Peyer's patch (tissue), 4 donors: ENCODE data around the gene SPTA1. TPM values are rescaled to one million over a fixed set of nuclear protein-coding genes. Genes with fewer than 3 reads are reported as not detected.

Experiments used
- DNase-seq, 3 donors: peaks; one replicate each; pipeline ENCODE4 v3.0.0-alpha.2; 2017 to 2019
- H3K27ac ChIP-seq, 4 donors: fragments of 200-600 bp; sonication (generic); one replicate each; pipeline ENCODE4 v1.5.1; 2016 to 2019
- H3K27me3 ChIP-seq, 2 donors: fragments of 200-600 bp; sonication (generic); one replicate each; pipeline ENCODE4 v1.5.1; 2019
- H3K36me3 ChIP-seq, 3 donors: fragments of 200-600 bp; sonication (generic); one replicate each; pipeline ENCODE4 v1.5.1; 2016 to 2019
- H3K4me1 ChIP-seq, 4 donors: fragments of 200-600 bp; sonication (generic); one replicate each; pipeline ENCODE4 v1.5.1; 2016 to 2019
- H3K4me3 ChIP-seq, 4 donors: fragments of 200-600 bp; sonication (generic); 1 replicate in 3 of 4; 2 replicates in 1 of 4; pipeline ENCODE4 v1.5.1; 2016 to 2019; ENCODE audit warnings: mild to moderate bottlenecking in 1 of 4
- H3K9me3 ChIP-seq, 4 donors: fragments of 200-600 bp; sonication (generic); one replicate each; pipeline ENCODE4 v1.5.1; 2016 to 2019; ENCODE audit warnings: mild to moderate bottlenecking in 1 of 4
- POLR2A ChIP-seq, 2 donors: fragments of 450-650 bp; IDR thresholded peaks; one replicate each; pipeline ENCODE4 v1.5.1; 2017; ENCODE audit warnings: antibody characterized with exemption in 2 of 2, mild to moderate bottlenecking in 2 of 2, moderate library complexity in 2 of 2
- total RNA-seq, 4 donors: library from RNA; depleted of rRNA; stranded (reverse); fragments of >200 nt; gene quantifications; one replicate each; pipeline ENCODE4 v1.1.0, GENCODE V29; 2016
- TF ChIP-seq, protein P1 (sequence below), 6 experiments: fragments of 450-650 bp in 4 of 6; fragments of 200-600 bp in 2 of 6; sonication (generic) in 1 of 6; IDR thresholded peaks; one replicate each; pipeline ENCODE4 v1.5.1; 2017 to 2019; ENCODE audit warnings: antibody characterized with exemption in 6 of 6, mild to moderate bottlenecking in 3 of 6, moderate library complexity in 1 of 6

SPTA1 gene
- total RNA-seq, 4 donors from 2014 or later: not detected

DNA sequence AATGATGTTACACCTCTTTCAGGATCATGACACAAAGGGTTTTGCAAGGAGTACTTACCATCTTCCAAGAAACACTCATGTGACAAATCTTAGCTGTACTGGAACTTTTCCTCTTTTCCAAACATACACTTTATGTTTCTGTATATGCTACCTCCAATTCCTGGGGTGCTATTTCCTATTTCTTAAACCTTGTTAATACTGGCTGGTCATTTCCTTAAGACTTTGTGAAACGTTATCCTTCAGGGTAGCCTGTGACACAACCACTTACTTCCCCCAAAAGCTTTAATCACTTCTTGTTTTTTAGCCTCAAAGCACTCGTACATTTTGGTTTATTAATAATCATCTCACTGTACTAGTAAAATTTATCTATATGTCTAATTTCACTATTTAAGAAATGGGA is 42.1 kb downstream of the SPTA1 start:
- H3K9me3 ChIP-seq: no peaks in the 10 kb centered on the region
- H3K27me3 ChIP-seq: no peaks in the 10 kb centered on the region
- no peak overlapping the region for H3K4me3 ChIP-seq
- H3K36me3 ChIP-seq: no peaks in the 10 kb centered on the region
- no peak for DNase-seq
- no peak overlapping the region for H3K27ac ChIP-seq
- TF ChIP-seq POLR2A (IDR thresholded peaks at IDR 0.05): no peak
- TF ChIP-seq, protein P1, sequence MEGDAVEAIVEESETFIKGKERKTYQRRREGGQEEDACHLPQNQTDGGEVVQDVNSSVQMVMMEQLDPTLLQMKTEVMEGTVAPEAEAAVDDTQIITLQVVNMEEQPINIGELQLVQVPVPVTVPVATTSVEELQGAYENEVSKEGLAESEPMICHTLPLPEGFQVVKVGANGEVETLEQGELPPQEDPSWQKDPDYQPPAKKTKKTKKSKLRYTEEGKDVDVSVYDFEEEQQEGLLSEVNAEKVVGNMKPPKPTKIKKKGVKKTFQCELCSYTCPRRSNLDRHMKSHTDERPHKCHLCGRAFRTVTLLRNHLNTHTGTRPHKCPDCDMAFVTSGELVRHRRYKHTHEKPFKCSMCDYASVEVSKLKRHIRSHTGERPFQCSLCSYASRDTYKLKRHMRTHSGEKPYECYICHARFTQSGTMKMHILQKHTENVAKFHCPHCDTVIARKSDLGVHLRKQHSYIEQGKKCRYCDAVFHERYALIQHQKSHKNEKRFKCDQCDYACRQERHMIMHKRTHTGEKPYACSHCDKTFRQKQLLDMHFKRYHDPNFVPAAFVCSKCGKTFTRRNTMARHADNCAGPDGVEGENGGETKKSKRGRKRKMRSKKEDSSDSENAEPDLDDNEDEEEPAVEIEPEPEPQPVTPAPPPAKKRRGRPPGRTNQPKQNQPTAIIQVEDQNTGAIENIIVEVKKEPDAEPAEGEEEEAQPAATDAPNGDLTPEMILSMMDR (IDR thresholded peaks at IDR 0.05): no peak
- no peaks in the 10 kb centered on the region for H3K4me1 ChIP-seq

DNA sequence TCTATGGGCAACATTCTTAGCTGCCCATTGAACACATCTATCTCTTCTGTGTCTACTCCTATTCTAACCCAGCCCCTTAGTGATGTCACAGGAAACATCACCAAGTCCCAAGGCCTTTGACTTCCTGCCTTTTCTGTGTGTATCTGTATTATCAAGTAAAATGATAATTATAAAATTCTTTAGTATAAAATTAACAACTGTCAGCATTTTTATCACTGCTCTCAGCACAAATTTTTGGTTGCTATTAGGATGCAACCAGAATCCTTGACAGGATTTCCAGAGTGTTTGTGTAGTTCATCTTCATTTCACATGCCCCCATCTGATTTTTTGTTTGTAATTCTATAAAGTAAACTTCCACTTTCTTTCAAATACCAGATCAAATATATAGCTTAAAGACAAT is 47.6 kb downstream of the SPTA1 start:
- Histone ChIP-seq H3K9me3 (no peaks in the 10 kb centered on the region), H3K27me3 (no peaks in the 10 kb centered on the region), H3K36me3 (no peaks in the 10 kb centered on the region), H3K4me1 (no peaks in the 10 kb centered on the region), H3K4me3 (no peak overlapping the region), H3K27ac (no peak overlapping the region)
- DNase-seq: no peak
- TF ChIP-seq, protein P1 (IDR thresholded peaks at IDR 0.05): no peak
- no peak for TF ChIP-seq POLR2A (IDR thresholded peaks at IDR 0.05)

DNA sequence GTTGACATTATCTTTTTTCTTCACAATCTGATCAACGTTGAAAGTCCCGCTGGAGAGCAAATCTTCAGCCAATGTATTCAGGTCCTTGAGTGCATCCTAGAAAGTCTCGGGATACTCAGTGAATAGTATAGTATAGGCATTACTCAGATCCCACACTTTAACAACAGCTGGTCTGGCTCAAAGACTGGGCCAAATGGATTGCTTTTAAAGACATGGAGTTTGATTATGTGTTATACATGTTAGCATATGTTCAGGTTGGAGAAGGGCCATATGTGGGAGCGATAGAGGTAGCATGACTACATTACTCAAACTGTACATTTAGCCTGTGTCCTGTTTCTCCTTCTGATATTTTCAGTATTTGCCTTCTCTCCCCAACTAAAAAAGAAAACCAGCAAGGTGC is 48.4 kb downstream of the SPTA1 start:
- Histone ChIP-seq H3K9me3 (no peaks in the 10 kb centered on the region), H3K4me3 (no peak overlapping the region), H3K27me3 (no peaks in the 10 kb centered on the region), H3K27ac (no peak overlapping the region), H3K36me3 (no peaks in the 10 kb centered on the region), H3K4me1 (no peaks in the 10 kb centered on the region)
- DNase-seq: no peak
- TF ChIP-seq, protein P1 (IDR thresholded peaks at IDR 0.05): no peak
- TF ChIP-seq POLR2A (IDR thresholded peaks at IDR 0.05): no peak

DNA sequence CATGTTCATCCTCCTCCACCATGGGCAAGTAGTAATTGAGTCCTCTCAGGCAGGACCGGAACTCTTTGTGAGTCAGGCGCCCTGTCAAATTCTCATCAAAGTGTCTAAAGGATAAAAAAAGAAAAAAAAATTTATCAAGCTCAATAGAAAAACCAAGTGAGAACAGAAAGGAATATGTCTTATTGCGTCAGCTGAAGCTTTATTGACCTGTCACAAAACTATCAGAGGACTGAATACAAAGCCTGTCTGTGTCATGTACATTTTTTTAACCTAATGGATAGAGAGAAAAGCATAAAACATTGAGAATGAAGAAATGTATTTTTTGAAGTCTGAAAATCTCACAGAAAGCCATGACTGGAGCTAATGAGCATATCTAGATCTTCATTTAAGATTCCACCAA is 72.8 kb downstream of the SPTA1 start:
- no peak overlapping the region for H3K27ac ChIP-seq
- H3K9me3 ChIP-seq: no peaks in the 10 kb centered on the region
- no peak for DNase-seq
- TF ChIP-seq, protein P1 (IDR thresholded peaks at IDR 0.05): no peak
- TF ChIP-seq POLR2A (IDR thresholded peaks at IDR 0.05): no peak
- no peaks in the 10 kb centered on the region for H3K27me3 ChIP-seq
- no peaks in the 10 kb centered on the region for H3K36me3 ChIP-seq
- no peaks in the 10 kb centered on the region for H3K4me1 ChIP-seq
- no peak overlapping the region for H3K4me3 ChIP-seq

DNA sequence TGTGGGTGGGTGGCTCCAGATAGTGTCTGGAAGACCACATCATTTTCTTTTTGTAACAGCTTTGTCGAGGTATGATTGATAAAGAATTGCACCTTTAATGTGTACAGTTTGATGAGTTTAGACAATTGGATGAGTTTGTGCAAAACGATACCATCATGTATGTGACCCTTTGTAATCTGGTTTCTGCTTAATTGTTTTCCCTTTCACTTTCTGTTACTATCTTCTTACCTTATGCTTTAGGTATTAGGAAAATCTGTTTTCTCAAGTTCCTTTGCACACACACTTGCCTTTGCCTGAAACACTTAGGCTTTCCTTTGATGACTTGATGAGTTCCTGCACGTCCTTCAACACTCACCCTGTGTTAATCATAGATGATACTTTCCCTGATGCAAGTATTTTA is 74.6 kb downstream of the SPTA1 start:
- Histone ChIP-seq H3K9me3 (no peaks in the 10 kb centered on the region), H3K4me3 (no peak overlapping the region), H3K27ac (no peak overlapping the region), H3K4me1 (no peaks in the 10 kb centered on the region), H3K36me3 (no peaks in the 10 kb centered on the region), H3K27me3 (no peaks in the 10 kb centered on the region)
- no peak for DNase-seq
- no peak for TF ChIP-seq POLR2A (IDR thresholded peaks at IDR 0.05)
- TF ChIP-seq, protein P1 (IDR thresholded peaks at IDR 0.05): no peak

DNA sequence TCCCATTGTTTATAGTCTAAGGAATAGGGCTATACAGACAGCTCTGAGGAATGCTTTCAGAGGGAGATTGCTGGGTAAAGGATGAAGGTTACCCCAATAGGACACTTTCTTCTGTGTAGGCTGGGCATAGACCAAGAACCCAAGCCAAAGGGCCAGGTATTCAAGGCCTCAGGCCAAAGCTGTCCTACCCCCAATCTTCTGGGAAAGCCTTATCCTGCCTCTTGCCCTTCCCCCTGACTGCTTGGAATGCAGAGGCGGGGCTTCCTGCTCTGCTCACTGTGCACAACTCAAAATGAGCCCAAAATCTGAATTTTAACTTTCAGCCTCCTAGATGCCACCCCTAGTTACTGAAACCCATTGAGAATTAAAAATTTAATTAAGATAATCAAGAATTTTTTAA is 79.2 kb downstream of the SPTA1 start:
- Histone ChIP-seq H3K27me3 (no peaks in the 10 kb centered on the region), H3K4me3 (no peak overlapping the region), H3K4me1 (no peaks in the 10 kb centered on the region), H3K36me3 (no peaks in the 10 kb centered on the region), H3K9me3 (no peaks in the 10 kb centered on the region), H3K27ac (no peak overlapping the region)
- no peak for DNase-seq
- TF ChIP-seq POLR2A (IDR thresholded peaks at IDR 0.05): no peak
- TF ChIP-seq, protein P1 (IDR thresholded peaks at IDR 0.05): no peak
